Activated T-cell treated with anti-CD3 and anti-CD28 coated beads, Interleukin-2, amount 50 U/mL, for 1 hour (primary cell): Measurements from ENCODE around the gene TNRC6C.

Source experiments
- DNase-seq: peaks from one replicate; pipeline ENCODE4 v3.0.0-alpha.2; 2020

Gene TNRC6C

GRCh38 chr17:77957857-77958715, at the start of gene TNRC6C:
TSS of gene TNRC6C (plus strand) at chr17:77958703. CDS start at chr17:78004207, 45,504 bp downstream.
- DNase-seq, result peak; percentile 99

- no peak for DNase-seq
These were observed 49.3 kb upstream of the TNRC6C start for GRCh38 chr17:77909236-77909635.

- no peak for DNase-seq
These were observed 48.7 kb upstream of the TNRC6C start for GRCh38 chr17:77909816-77910215.

- DNase-seq, result no peak
These were observed 43.9 kb upstream of the TNRC6C start for GRCh38 chr17:77914385-77915254.

GRCh38 chr17:77915594-77916021, 42.9 kb upstream of the TNRC6C start:
- no peak for DNase-seq

- no peak for DNase-seq
These were observed 42.2 kb upstream of the TNRC6C start for GRCh38 chr17:77916264-77916663.

- no peak for DNase-seq
These were observed 41.6 kb upstream of the TNRC6C start for GRCh38 chr17:77916703-77917481.

GRCh38 chr17:77919276-77919675, 39.2 kb upstream of the TNRC6C start:
- DNase-seq, result no peak

GRCh38 chr17:77923135-77923534, 35.4 kb upstream of the TNRC6C start:
- DNase-seq, result no peak

GRCh38 chr17:77923776-77924513, 34.6 kb upstream of the TNRC6C start:
- DNase-seq, result no peak

GRCh38 chr17:77924757-77925336, 33.7 kb upstream of the TNRC6C start:
- DNase-seq, result no peak

GRCh38 chr17:77925831-77926543, 32.5 kb upstream of the TNRC6C start:
- no peak for DNase-seq

- no peak for DNase-seq
These were observed 31.5 kb upstream of the TNRC6C start for GRCh38 chr17:77926981-77927380.

GRCh38 chr17:77927777-77928518, 30.6 kb upstream of the TNRC6C start:
- no peak for DNase-seq

- DNase-seq, result no peak
These were observed 29.9 kb upstream of the TNRC6C start for GRCh38 chr17:77928519-77929179.

- DNase-seq, result no peak
These were observed 29.3 kb upstream of the TNRC6C start for GRCh38 chr17:77929180-77929564.

GRCh38 chr17:77929871-77930436, 28.5 kb upstream of the TNRC6C start:
- DNase-seq, result no peak

- no peak for DNase-seq
These were observed 27.4 kb upstream of the TNRC6C start for GRCh38 chr17:77930780-77931768.
